Mammary epithelial cell (primary cell): Measurements from ENCODE around the gene CORO1A.

ENCODE experiments used
- EZH2 ChIP-seq: IDR thresholded peaks from 2 replicates; pipeline ENCODE4 v1.6.1; 2012; ENCODE audit warnings: low read length, inconsistent platforms, borderline replicate concordance
- TF ChIP-seq, protein P1 (sequence below), 2 donors: IDR thresholded peaks in 1 of 2; conservative IDR thresholded peaks in 1 of 2; 2 replicates each; pipeline ENCODE4 v1.5.1; 2011 to 2012; ENCODE audit warnings: inconsistent platforms in 2 of 2, low read length in 2 of 2, mild to moderate bottlenecking in 2 of 2, control low read depth in 1 of 2, low read depth in 1 of 2; ENCODE audit not compliant: insufficient read depth in 1 of 2; ENCODE audit errors: extremely low read depth in 1 of 2

DNA sequence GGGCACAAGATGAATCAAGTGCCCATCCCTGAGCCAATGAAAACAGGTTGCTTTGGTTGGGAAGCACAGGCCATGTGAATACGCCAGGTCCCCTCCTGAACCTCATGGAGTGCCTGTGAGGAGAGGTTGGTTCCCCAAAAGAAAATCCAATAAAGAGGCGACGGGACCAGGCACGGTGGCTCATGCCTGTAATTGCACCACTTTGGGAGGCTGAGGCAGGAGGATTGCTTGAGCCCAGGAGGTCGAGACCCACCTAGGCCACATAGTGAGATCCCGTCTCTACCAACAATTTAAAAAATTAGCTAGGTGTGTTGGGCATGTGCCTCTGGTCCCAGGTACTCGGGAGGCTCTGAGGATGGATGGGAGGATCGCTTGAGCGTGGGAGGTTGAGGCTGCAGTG is 3.5 kb upstream of the CORO1A start:
- TF ChIP-seq, protein P1, sequence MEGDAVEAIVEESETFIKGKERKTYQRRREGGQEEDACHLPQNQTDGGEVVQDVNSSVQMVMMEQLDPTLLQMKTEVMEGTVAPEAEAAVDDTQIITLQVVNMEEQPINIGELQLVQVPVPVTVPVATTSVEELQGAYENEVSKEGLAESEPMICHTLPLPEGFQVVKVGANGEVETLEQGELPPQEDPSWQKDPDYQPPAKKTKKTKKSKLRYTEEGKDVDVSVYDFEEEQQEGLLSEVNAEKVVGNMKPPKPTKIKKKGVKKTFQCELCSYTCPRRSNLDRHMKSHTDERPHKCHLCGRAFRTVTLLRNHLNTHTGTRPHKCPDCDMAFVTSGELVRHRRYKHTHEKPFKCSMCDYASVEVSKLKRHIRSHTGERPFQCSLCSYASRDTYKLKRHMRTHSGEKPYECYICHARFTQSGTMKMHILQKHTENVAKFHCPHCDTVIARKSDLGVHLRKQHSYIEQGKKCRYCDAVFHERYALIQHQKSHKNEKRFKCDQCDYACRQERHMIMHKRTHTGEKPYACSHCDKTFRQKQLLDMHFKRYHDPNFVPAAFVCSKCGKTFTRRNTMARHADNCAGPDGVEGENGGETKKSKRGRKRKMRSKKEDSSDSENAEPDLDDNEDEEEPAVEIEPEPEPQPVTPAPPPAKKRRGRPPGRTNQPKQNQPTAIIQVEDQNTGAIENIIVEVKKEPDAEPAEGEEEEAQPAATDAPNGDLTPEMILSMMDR (conservative IDR thresholded peaks at IDR 0.05 in 1 of 2, IDR thresholded peaks at IDR 0.05 in 1 of 2; ENCODE audit: extremely low read depth in 1 of 2, insufficient read depth in 1 of 2, low read depth in 1 of 2, low read length in 2 of 2), result no peak
- TF ChIP-seq EZH2, result no peak
